ENCODE results near the gene MXD1.
A peak's percentile ranks its signal among the peaks of the same experiment; 100 is the strongest.
"Not testable (repeated sequence)": the region's sequence is repeated elsewhere in the genome, so short reads cannot be mapped to it uniquely, and the experiment has no call there.

MXD1 gene

DNA sequence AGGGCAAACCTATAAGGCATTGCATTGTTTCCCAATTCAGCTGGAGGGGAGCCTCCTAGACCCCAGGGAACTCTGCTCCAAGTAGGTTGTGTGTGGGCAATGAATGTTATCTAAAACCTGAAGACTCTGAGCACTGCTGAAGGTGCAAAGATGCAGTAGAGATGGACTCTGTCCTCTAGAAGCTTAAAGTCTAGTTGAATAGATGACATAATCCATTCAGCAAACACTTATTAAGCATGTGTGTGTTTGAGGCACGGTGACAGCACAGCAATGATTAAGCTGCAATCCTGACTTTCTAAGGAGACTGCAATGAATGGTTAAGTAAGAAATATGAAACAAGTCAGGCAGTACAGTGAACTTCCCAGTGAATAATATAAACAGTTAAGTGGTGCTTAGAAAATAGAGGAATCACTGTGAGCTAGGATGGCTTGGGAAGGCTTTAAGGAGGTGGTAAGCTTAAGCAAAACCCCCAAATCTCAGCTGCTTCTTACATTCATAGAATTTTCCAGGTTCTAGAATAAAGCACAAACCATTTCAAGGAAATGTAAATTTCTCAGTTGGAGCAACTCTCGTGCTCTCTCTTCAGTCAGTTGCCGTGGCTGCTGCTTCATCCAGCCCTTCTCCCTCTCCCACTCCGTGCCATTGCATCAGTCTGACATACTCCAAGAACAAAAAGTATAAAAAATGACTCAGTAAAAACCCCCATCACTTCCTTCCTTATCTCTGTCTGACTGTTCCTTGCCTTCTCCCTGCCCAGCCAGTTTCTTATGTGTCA is 19.1 kb downstream of the MXD1 start:
- no peak for DNase-seq

- DNase-seq: no peak
These were observed 19.7 kb downstream of the MXD1 start for GRCh38 chr2:69934614-69934908.

DNA sequence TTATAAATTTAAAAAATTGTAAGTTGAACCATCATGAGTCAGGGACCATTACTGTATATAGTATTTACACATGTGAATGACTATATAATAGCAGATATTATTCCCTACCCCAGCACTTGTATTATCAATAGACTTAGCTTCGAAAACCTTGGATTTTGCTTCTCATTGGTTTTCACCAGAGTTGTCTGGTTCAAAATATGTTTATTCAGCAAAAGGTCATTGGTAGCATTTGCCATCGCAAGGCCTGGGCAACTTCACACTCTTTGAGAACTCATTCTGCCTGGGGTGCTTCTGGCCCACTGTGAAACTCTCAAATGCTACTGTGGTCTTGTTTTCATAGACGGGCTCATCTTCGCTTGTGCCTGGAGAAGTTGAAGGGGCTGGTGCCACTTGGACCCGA is 20.1 kb downstream of the MXD1 start:
- no peak for DNase-seq

- DNase-seq: no peak
These were observed 22.0 kb downstream of the MXD1 start for GRCh38 chr2:69936906-69937305.

DNA sequence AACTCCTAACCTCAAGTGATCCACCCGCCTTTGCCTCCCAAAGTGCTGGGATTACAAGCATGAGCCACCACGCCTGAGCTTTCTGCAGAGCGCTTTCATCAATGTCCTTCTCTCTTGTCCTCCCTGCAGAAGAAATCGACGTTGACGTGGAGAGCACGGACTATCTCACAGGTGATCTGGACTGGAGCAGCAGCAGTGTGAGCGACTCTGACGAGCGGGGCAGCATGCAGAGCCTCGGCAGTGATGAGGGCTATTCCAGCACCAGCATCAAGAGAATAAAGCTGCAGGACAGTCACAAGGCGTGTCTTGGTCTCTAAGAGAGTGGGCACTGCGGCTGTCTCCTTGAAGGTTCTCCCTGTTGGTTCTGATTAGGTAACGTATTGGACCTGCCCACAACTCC is 23.1 kb downstream of the MXD1 start:
- no peak for DNase-seq

DNA sequence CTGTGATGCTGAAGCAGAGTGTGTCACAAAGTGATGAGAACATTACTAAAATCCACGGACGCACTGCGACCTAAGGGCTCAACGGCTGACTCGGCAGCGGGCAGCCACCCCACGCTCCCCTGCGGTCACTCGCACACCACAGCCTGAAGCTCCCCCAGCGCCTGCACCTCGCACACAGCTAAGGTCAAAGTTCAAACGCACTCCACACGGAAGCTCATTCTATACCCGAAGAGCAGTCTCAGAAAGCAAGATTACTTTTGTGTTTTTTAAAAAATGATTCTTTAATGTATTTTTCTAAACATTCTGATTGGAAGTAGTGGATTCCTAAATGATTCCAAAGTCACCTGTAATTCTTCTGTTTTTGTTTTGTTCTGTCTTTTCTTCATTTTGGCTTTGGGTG is 24.8 kb downstream of the MXD1 start:
- no peak for DNase-seq

DNA sequence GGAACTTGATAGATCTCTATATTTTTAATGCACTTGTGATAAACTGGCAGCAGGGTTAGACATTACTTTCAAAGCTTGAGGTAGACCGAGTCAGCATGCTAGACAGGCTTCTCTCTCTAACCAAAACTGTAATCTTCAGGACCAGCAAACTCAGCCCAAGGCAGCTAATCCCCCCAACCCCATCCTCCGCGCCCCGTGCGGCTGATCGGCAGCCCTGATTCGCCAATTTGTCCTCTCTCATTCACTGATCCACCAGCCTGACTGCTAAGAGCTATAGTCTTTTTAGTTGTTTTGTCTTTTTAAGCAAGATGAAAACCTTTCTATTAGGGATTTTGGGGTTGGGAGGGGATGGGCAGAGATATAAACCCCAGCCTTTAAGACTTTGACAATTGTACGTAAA is 25.8 kb downstream of the MXD1 start:
- DNase-seq: no peak

DNA sequence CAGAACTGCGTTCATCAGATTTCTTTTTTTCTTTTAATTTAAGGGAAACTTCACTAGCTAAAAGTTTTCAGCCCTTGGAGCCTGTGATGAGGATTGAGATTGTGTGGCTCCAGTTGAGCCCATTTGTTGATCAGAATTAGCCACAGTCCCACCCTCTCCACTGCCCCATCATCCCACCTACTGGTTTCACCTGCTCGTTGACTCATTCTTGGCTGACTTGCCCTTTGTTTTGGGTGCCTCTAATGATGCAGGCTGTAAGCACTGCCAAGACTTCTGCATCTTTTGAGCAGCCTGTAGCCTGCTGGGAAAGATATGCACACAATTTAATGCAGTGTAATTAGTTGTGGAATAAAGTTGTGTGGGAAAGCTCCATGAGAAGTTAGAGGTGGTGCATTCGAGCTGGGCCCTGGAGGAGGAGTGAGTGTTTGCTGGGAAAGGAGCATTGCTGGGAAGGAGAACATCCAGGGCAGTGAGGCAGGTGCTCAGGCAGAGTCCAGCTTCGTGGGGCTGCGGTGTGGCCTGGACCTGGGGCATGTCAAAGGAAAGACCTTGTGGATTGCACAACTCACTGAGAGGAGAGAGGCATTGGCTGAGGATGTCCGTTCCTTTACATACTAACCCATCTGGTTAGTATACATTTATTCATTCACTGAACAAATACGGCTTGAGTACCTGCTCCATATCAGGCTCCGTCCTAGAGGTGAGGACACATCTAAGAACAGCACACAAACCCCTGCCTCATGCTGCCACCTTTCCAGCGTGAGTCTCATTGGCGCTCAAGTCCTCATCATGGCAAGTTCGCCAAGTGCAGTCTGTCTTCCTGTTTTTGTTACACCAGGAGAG is 28.3 kb downstream of the MXD1 start:
- DNase-seq: peak; percentile 17

DNA sequence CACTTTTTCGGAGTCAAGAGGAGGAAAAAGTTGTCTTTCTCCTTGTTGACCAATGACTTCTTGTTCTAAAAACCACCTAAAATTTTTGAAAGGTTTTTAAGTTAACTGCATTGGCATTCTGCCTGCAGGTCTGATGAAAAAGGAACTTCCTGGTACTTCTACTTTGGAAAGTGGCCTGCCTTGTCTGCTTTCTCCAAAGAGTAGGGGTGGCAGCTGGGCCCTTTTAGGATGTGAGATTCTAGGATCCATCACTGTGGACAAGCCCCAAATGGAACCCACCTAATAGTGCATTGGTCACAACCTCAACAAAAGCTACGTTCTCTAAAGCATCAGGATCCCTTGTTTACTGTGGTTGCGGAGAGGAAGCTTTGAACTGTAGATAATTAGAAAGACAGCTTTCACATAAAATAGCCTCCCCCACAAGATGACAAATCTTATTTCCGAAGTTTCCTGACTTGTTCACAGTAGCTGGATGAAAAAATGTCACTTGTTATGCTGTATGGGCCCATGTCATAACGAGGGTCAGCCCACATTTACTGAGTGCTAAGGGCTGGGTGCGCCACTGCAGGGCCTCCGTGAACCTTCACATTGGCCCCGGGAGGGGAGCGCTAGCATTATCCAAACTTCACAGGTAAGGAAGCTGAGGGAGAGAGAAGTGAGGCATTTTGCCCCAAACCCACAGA is 29.1 kb downstream of the MXD1 start:
- no peak for DNase-seq

DNA sequence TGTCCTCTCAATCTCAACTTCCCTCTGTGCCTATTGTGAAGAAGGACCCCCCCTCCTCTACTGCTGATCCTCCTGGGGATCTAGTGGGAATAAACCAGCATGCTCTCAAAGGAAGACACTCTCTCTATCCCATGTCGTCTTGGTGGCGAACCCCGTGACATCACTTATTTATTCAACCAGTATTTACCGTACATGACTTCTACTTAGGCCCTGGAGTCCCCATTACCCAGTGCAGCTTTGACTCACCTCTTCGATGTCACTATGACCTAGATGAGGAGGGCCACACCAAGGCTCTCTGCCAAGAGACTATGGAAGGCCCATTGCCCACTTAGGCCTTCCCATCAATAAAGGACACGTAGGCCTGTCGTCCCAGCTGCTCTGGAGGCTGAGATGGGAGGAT is 29.8 kb downstream of the MXD1 start:
- DNase-seq: no peak

GRCh38 chr2:69945441-69945840 is 30.5 kb downstream of the MXD1 start:
- DNase-seq: no peak

DNA sequence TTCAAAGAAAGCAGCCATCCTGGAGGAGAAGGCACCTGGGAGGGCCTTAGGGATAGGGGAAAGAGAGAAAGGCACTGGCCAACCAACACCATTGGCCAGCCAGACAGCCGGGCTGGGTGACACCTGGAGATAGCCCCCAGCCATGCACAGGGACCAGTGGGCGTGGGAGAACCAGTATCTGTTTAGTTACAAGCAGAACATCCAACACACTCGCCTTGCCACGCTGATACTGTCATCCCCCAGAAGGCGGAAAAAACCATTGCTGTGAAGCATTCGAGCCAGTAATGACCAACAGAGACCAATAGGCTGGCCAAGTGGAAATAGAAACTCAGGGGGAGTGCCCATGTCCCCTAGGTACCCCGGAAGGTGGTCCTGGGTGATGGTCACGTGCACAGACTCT is 31.0 kb downstream of the MXD1 start:
- DNase-seq: no peak

GRCh38 chr2:69946351-69947324 is 31.7 kb downstream of the MXD1 start:
- no peak for DNase-seq

GRCh38 chr2:69947325-69947931 is 32.5 kb downstream of the MXD1 start:
- no peak for DNase-seq

- no peak for DNase-seq
These were observed 33.4 kb downstream of the MXD1 start for GRCh38 chr2:69948032-69948962.

DNA sequence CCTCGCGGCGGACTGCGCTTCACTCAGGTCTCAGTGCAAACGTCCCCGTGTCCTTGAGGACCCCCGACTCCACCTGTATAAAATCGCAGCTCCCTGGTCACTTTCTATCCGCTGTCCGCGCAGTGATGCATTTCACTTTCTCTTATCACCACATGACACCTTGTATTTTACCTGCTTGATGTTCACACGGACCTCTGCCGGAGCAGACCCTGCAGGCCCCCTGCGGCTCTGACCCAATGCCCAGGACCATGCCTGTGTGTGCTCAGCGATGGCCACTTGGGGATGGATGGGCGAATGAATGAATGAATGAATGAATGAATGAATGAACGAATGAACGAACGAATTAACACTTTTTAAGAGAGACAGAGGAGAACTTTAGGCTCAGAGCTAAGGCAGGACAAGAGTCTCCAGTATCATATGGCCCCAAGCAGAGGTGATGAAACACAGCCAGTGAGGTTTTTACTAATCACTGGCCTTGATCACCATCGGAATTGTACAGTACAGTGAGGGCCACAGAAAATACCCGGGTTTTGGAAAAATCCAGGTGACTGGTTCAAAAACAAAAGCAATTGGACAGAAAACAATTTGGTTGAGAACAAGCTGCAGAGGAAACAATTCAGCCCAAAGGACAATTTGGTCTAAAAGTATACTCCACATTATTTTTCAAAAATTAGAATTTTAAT is 34.2 kb downstream of the MXD1 start:
- no peak for DNase-seq

GRCh38 chr2:69950241-69950640 is 35.3 kb downstream of the MXD1 start:
- no peak for DNase-seq

DNA sequence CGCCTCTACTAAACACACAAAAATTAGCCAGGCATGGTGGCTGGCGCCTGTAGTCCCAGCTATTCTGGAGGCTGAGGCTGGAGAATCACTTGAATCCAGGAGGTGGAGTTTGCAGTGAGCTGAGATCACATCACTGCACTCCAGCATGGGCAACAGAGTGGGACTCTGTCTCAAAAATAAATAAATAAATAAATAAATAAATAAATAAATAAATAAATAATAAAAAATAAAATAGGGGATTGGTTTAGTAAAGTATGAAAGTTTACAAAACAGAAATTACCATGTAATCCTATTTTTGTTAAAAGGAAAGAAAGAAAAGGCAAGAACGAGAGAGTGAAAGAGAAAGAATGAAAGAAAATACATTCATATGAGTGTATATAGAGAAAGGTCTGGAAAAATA is 35.8 kb downstream of the MXD1 start:
- not testable (repeated sequence) for DNase-seq

DNA sequence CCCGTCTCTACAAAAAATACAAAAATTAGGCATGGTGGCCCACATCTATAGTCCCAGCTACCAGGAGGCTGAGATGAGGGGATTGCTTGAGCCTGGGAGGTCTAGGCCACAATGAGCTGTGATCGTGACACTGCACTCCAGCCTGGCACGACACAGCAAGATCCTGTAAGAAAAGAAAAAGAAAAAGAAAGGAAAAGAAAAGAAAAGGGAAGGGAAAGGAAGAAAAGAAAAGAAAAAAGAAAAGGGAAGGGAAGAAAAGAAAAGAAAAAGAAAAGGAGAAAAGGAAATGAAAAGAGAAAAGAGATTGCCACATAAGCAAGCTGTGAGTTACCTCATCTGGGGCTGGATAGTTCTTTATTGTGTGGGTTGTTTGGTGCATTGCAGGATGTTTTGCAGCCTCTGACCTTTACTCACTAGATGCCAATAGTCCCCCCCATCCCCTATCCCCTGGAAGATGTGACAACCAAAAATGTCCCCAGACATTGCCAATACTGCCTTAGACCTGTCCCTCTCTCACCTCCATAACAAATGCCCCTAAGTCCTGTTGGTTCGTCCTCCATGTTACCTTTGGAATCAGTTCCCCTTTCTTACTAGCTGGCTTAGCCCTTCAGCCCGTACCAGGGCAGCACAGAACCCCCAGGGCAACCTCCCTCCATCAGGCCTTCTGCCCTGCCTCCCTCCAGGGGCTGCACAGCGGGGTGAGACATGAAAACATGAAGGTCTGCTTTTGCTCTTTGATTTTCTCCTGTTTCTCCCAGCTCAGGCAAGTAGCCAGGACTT is 37.6 kb downstream of the MXD1 start:
- no peak for DNase-seq

- DNase-seq: no peak
These were observed 39.2 kb downstream of the MXD1 start for GRCh38 chr2:69954084-69954483.
